Measurements from ENCODE around the gene OTUB2.

GRCh38 chr14:94048691-94049624 is 22.8 kb downstream of the OTUB2 start:
- TF ChIP-seq YY1 (IDR thresholded peaks at IDR 0.05; ENCODE audit: low read depth, low read length): no peak
- TF ChIP-seq POLR2AphosphoS5 (IDR thresholded peaks at IDR 0.05; ENCODE audit: low read depth, low read length): no peak
- no peak for TF ChIP-seq RAD21 (IDR thresholded peaks at IDR 0.05 in 1 of 2, conservative IDR thresholded peaks at IDR 0.05 in 1 of 2; ENCODE audit: low read depth in 2 of 2, low read length in 2 of 2)
- TF ChIP-seq TAF1 (IDR thresholded peaks at IDR 0.05; ENCODE audit: low read depth, low read length): no peak
- TF ChIP-seq CREB1 (IDR thresholded peaks at IDR 0.05): no peak
- TF ChIP-seq PHF8 (conservative IDR thresholded peaks at IDR 0.05; ENCODE audit: low read depth, low read length): no peak
- TF ChIP-seq ZNF274 (IDR thresholded peaks at IDR 0.05; ENCODE audit: borderline replicate concordance, extremely low read depth, low read length): no peak
- no peak for TF ChIP-seq HDAC6 (IDR thresholded peaks at IDR 0.05; ENCODE audit: low read depth, low read length)
- no peak for TF ChIP-seq POLR2A (IDR thresholded peaks at IDR 0.05; ENCODE audit: control extremely low read depth in 1 of 2, low read depth in 2 of 2, low read length in 2 of 2)
- no peak for TF ChIP-seq EP300 (IDR thresholded peaks at IDR 0.05; ENCODE audit: borderline replicate concordance in 1 of 2, low read depth in 2 of 2, low read length in 2 of 2)
- TF ChIP-seq CTCF (IDR thresholded peaks at IDR 0.05; ENCODE audit: control extremely low read depth in 1 of 3, insufficient read depth in 1 of 3, low read depth in 1 of 3, low read length in 3 of 3): no peak

Measured in H1 (cell line).